ENCODE measurements around the gene EPN3.

DNA sequence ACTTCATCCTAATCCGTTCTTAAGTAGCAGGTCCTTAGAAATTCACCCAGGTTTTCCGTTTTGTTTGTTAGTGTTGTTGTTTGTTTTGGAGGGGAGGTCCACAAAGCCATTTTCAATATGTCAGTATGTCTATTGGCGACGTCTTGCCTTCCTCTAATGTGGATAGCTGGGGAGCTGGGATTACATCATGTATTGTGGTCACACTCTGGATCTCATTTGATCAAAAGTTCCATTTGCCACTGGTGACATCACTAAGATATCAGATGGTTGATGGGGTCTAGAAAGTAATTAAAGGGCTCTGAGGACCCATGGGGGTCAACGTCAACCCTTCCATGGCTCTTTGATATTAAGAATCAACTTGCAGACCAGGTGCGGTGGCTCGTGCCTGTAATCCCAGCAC is 2.7 kb upstream of the EPN3 start:
- TF ChIP-seq, protein P1, sequence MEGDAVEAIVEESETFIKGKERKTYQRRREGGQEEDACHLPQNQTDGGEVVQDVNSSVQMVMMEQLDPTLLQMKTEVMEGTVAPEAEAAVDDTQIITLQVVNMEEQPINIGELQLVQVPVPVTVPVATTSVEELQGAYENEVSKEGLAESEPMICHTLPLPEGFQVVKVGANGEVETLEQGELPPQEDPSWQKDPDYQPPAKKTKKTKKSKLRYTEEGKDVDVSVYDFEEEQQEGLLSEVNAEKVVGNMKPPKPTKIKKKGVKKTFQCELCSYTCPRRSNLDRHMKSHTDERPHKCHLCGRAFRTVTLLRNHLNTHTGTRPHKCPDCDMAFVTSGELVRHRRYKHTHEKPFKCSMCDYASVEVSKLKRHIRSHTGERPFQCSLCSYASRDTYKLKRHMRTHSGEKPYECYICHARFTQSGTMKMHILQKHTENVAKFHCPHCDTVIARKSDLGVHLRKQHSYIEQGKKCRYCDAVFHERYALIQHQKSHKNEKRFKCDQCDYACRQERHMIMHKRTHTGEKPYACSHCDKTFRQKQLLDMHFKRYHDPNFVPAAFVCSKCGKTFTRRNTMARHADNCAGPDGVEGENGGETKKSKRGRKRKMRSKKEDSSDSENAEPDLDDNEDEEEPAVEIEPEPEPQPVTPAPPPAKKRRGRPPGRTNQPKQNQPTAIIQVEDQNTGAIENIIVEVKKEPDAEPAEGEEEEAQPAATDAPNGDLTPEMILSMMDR (IDR thresholded peaks at IDR 0.05): no peak
- TF ChIP-seq POLR2A (IDR thresholded peaks at IDR 0.05; ENCODE audit: low read depth) (no peak), POLR2AphosphoS5 (IDR thresholded peaks at IDR 0.05) (no peak), EP300 (IDR thresholded peaks at IDR 0.05) (no peak)
